ENCODE results near the gene NDUFS2.

NDUFS2 gene

GRCh38 chr1:161172776-161173376 lies 29.3 kb upstream of the NDUFS2 start:
- no peak for DNase-seq

- no peak for DNase-seq
These were observed 28.5 kb upstream of the NDUFS2 start for GRCh38 chr1:161173711-161174110.

- DNase-seq, result no peak
These were observed 27.3 kb upstream of the NDUFS2 start for GRCh38 chr1:161174911-161175310.

- DNase-seq, result no peak
These were observed 26.3 kb upstream of the NDUFS2 start for GRCh38 chr1:161175771-161176453.

GRCh38 chr1:161176468-161177111 lies 25.6 kb upstream of the NDUFS2 start:
- DNase-seq, result no peak

GRCh38 chr1:161177112-161177935 lies 24.8 kb upstream of the NDUFS2 start, which contains the start of gene B4GALT3:
TSS of gene B4GALT3 (minus strand) at chr1:161177507. CDS start at chr1:161176060, 1,447 bp downstream.
- DNase-seq, result peak; percentile 90

- DNase-seq, result no peak
These were observed 24.3 kb upstream of the NDUFS2 start for GRCh38 chr1:161177936-161178244.

GRCh38 chr1:161179698-161180097 lies 22.5 kb upstream of the NDUFS2 start:
- no peak for DNase-seq

- DNase-seq, result no peak
These were observed 21.5 kb upstream of the NDUFS2 start for GRCh38 chr1:161180639-161181038.

GRCh38 chr1:161182214-161182613 lies 20.0 kb upstream of the NDUFS2 start:
- DNase-seq, result no peak

GRCh38 chr1:161185282-161185682 lies 16.9 kb upstream of the NDUFS2 start:
- DNase-seq, result peak; percentile 56

GRCh38 chr1:161185732-161186311 lies 16.3 kb upstream of the NDUFS2 start:
- no peak for DNase-seq

GRCh38 chr1:161187311-161187710 lies 14.9 kb upstream of the NDUFS2 start:
- DNase-seq, result no peak

GRCh38 chr1:161188381-161188780 lies 13.8 kb upstream of the NDUFS2 start:
- DNase-seq, result no peak

GRCh38 chr1:161189036-161189435 lies 13.1 kb upstream of the NDUFS2 start:
- no peak for DNase-seq

- no peak for DNase-seq
These were observed 11.1 kb upstream of the NDUFS2 start for GRCh38 chr1:161190962-161191521.

- DNase-seq, result no peak
These were observed 10.2 kb upstream of the NDUFS2 start for GRCh38 chr1:161191971-161192370.

- DNase-seq, result peak; percentile 47
These were observed 9.4 kb upstream of the NDUFS2 start for GRCh38 chr1:161192476-161193465.

GRCh38 chr1:161193561-161194235 lies 8.5 kb upstream of the NDUFS2 start:
- DNase-seq, result no peak

GRCh38 chr1:161195171-161195570 lies 7.0 kb upstream of the NDUFS2 start:
- no peak for DNase-seq

GRCh38 chr1:161196111-161196510 lies 6.1 kb upstream of the NDUFS2 start:
- DNase-seq, result no peak

Measured in activated CD4-positive, alpha-beta T cell treated with anti-CD3 and anti-CD28 coated beads for 1 hour (primary cell).